IPS-11a (cell line): ENCODE measurements around the gene TBC1D22A.
"Not testable (repeated sequence)": the region's sequence is repeated elsewhere in the genome, so short reads cannot be mapped to it uniquely, and the experiment has no call there.

Source experiments
- H3K4me3 ChIP-seq: one replicate; pipeline ENCODE4 v1.5.1; 2013; ENCODE audit warnings: low read depth, low read length, control low read depth

Gene TBC1D22A

GRCh38 chr22:47157486-47158270 lies 395.2 kb downstream of the TBC1D22A start:
- no peak overlapping the region for H3K4me3 ChIP-seq

GRCh38 chr22:47158457-47158856 lies 396.0 kb downstream of the TBC1D22A start:
- H3K4me3 ChIP-seq: no peak overlapping the region

- no peak overlapping the region for H3K4me3 ChIP-seq
These were observed 397.1 kb downstream of the TBC1D22A start for GRCh38 chr22:47159592-47159991.

DNA sequence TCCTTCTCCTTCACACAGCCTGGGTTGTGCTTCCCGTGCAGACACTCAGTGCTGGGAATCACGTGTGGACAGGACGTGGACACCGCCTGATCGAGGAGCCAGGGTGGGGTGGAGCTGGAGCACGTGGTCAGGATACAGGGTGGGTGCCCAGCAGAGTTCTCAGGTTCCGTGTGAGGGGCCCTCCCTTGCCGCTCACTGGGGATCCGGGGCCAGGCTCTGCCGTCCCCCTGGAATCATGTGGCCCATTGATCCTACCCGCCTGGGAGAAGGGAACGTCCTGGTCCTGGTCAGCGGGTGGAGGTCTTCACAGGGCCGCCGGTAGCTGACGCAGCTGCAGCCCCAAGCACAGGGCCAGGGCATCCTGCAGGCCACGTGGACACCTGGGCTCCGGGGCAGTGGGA lies 397.7 kb downstream of the TBC1D22A start:
- no peak overlapping the region for H3K4me3 ChIP-seq

GRCh38 chr22:47160781-47161520 lies 398.5 kb downstream of the TBC1D22A start:
- no peak overlapping the region for H3K4me3 ChIP-seq

- no peak overlapping the region for H3K4me3 ChIP-seq
These were observed 399.2 kb downstream of the TBC1D22A start for GRCh38 chr22:47161631-47162030.

DNA sequence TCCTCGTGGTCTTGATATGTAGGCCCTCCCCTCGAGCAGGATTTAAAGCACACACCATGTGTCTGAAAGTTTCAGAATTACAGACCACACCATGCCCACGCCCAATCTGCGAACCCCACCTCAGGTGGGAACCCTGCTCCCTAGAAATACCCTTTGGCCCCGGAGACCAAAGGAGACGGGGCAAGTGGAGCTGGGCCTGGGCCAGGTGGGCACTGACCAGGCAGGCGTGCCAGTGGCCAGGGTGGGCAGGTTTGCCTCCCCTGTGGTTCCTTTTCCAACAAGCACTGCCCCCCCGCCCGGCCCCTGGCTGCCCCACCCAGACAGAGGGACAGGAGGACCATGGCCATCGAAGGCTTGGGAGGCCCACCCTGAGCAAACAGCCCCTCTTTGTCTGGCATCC lies 400.4 kb downstream of the TBC1D22A start:
- H3K4me3 ChIP-seq: no peak overlapping the region

GRCh38 chr22:47163481-47163855 lies 401.0 kb downstream of the TBC1D22A start:
- no peak overlapping the region for H3K4me3 ChIP-seq

- no peak overlapping the region for H3K4me3 ChIP-seq
These were observed 401.5 kb downstream of the TBC1D22A start for GRCh38 chr22:47163856-47164513.

DNA sequence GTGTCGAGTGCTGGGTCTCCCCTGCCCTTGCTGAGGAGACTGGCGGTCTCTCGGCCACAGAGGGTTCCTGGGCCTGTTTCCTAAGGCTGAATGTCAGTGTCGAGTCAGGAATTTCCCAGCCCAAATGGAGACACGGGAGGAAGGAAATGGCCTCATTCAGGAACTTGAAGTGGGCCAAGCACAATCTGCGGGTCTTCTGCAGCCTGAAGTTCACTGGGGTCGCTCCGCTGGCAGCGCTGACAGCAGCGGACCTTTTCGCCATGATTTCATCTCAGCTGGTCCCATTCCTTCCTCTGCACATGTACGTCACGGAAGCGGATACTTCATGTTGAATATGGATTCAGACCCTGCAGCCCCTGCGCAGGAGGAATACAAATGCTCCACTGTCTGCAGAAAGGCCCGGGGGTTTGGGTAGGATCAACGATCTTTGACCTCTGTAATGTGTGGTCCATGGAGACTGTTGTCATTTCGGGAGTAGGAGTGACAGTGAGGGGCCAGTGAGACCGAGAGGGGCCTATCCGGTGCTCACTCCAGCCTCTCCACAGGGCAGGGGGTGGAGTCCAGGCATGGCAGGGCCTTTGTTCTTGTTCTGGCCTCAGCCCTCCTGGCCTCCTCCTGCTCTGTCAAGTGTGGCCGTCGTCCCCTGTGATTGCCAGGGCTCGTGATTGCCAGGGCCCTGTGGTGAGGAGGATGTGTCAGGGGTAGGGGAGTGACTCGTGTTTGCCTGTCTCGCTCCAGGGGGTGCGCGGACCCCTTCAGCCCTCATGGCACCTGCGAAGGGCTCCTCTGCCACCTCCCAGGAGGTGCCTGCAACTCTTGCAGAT lies 402.3 kb downstream of the TBC1D22A start:
- no peak overlapping the region for H3K4me3 ChIP-seq

DNA sequence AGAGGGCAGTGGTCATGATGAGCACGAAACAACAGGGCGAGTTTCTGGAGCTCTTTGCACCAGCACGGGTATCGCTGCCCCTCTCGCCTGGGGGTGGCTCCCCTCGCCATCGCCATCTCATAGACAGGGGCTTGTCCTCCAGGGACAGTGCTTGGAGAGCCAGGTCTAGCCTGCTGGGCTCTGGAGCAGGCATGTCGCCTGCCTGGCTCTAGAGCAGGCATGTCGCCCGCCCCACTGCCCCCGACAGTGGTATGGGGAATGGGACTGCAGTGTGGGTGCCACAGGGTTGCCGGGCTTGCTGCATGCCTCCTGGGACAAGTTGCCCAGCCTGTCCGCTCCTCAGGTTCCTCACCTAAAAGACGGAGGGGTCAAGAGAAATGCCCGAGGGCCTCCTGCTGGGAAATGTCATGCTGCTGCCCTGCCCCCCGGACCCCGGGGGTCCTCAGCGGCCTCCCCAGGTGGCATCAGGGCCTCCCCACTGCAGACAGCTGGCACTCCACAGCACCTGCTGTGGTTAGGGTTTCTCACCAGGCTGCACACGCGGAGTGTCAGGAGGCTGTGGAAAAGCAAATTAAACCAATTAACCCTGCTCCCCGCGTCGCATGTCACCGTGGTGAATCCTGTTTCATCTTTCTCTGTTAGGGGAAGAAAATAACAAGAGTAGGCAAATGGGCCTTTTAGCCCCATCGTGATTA lies 403.0 kb downstream of the TBC1D22A start:
- H3K4me3 ChIP-seq: no peak overlapping the region

DNA sequence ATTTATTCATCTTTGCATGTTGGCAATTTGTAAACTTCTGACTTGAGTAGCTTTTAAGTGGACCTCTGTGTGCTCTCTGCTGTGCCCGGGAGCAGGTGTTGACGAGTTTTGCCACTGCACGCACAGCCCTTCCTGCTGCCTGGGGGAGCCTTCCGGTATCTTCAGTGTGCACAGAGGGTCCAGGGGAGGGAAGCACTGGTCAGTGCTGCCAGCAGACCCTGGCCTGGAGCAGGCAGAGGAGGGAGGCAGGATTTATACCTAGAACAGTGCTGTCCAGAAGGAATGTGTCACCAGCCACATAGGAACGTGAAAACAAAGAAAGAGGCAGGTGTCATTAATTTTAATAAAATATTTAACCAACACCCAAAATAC lies 403.6 kb downstream of the TBC1D22A start:
- H3K4me3 ChIP-seq: no peak overlapping the region

DNA sequence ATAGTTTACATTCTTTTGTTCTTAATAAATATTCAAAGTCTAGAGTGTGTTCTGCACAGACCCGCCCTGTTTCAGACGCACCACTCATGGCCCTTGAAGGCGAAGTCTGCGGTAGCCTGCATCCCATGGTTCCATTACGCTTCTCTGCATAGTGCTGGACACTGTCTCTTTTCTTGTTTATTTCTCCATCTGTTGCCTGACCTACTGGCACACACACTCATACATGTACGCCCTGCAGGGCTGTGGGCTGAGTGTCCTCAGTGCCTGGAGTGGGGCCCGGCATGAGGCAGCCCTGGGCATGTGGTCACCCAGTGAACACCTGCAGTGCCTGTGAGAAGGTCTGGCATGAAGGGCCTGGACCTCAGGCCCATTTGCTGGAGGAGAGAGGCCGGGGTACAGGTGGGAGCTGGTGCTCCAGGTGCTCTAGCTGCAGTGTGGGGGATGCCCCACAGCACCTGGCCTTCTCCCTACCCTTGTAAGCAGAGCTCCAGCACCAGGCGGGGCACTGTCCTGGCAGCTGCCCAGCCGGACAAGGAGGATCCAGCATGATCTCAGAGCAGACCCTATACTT lies 404.1 kb downstream of the TBC1D22A start:
- no peak overlapping the region for H3K4me3 ChIP-seq

DNA sequence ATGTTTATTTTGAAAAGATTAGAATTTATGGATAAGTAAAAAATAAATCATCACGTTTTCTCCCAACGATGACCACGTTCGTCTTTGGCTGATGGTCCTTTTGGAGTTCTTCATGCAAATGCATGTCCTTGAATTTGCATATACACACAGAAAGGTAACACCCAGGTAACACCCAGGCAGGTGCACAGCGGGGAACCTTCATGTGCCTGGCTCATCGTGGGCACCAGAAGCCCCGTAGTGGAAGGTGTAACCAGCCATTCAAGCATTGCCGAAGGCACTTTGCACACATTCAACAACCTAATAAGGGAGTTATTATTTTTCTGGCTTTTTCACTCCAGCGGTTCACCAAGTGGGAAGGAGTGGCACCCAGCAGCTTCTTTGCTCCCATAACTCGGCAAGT lies 404.6 kb downstream of the TBC1D22A start:
- no peak overlapping the region for H3K4me3 ChIP-seq

DNA sequence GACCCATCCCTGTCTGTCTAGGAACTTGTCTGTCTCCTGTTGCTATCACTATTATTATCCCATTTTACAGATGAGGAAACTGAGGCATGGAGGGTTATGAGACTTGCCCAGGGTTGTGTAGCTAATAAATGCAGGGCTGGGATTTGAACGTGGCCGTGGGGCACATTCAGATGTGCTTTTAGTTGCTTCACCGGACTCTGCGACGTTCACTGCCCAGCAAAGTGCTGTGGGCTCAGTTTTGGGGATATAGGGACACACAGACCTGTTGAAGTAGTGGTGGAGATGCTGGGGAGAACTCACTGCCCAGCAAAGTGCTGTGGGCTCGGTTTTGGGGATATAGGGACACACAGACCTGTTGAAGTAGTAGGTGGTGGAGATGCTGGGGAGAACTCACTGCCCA lies 405.5 kb downstream of the TBC1D22A start:
- H3K4me3 ChIP-seq: not testable (repeated sequence)

DNA sequence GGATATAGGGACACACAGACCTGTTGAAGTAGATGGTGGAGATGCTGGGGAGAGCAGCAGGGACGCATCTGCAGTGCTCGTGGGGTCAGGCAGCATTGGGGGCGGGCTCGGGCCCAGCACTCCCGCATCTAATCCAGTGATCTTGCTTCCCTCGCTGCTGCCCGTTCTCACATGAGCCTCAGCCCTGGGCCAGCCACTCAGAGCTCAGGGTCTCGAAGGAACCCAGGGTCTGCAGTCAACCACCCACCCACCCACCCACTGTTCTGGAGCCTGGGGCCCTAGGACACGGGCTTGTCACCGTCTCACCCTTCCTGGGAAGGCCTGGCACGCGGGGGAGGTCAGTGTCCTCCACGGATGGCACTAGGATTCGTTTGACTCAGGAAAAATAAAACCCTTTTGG lies 406.0 kb downstream of the TBC1D22A start:
- H3K4me3 ChIP-seq: no peak overlapping the region

GRCh38 chr22:47168900-47169800 lies 406.7 kb downstream of the TBC1D22A start:
- no peak overlapping the region for H3K4me3 ChIP-seq

GRCh38 chr22:47169801-47170140 lies 407.3 kb downstream of the TBC1D22A start:
- no peak overlapping the region for H3K4me3 ChIP-seq
